Hematopoietic multipotent progenitor cell treated with erythropoietin and hydrocortisone succinate and interleukin-3 and kit ligand, for 17 days (in vitro differentiated cells): ENCODE measurements around the gene RAPGEF1.
"Not testable (repeated sequence)": the region's sequence is repeated elsewhere in the genome, so short reads cannot be mapped to it uniquely, and the experiment has no call there.

Experiments
- DNase-seq: peaks from one replicate; pipeline ENCODE4 v3.0.0-alpha.2; 2015; ENCODE audit warnings: low spot score

The RAPGEF1 gene

DNA sequence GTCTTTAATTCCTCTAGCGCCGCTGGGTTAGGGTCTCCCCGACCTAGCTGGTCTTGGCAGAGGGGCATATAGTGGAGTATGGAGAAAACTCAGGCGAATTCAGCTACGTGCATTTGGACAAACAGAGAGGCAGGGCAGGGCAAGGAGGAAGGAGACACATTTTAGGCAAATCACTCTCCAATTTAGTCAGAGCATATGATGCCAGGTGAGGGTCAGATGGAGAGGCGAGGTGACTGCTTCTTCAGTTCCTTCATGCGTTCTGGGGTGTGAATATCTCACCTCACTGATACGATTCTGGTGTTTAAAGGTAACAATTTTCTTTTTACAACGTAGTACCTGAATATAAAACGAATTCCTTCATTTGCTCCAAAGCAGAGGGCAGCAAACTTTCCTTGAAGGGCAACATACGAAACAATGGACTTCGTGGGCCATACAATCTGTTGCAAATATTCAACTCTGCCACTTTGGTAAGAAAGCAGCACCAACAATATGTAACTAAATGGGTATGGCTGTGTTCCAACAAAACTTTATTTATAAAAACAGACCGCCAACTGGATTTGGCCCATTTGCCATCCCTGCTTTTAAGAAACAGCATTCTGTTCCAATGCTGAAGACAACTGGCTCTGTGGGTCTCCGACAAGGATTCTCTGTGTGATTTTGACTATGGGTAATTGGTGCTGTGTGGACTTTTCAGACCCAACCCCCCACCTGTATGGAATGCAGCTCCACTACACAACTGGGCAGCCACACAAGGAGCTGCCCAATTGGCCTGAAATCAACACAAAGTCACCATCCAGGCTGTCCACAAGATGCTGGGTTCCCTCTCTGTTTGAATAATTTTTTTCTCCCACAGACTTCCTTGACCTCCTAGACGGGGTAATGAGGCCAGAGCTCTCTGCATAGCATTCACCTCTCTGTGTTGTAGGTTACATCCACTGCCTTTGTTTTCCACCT is 53.8 kb downstream of the RAPGEF1 start:
- DNase-seq: no peak

DNA sequence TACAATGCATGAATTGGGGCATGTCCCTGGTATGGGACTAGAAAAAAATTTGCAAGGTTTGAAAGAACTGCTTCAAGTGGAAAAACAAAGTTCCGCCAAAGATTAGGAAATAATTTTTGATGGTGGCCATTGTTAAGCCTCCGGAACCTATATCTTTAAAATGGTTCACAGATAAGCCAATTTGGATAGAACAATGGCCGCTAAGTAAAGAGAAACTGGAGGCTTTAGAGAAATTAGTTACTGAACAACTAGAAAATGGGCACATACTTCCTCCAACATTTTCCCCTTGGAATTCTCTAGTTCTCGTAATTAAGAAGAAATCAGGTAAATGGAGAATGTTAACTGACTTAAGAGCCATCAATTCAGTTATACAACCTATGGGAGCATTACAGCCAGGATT is 56.8 kb downstream of the RAPGEF1 start:
- DNase-seq: not testable (repeated sequence)

DNA sequence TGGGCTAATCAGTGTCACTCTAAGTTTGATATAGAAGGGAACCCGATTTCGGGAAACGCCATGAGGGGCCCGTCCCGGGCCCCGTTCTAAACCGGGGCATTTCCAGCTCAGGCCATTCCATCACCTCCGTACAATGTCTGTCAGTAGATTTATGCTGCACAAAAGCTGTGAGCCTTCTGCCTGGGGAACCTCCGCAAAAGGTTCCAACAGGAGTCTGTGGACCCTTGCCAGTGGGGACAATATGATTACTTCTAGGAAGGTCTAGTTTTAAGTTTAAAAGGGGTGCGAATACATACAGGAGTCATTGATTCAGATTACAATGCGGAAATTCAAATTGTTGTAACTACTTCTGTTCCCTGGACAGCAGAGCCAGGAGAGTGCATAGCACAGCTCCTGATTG is 57.6 kb downstream of the RAPGEF1 start:
- no peak for DNase-seq

DNA sequence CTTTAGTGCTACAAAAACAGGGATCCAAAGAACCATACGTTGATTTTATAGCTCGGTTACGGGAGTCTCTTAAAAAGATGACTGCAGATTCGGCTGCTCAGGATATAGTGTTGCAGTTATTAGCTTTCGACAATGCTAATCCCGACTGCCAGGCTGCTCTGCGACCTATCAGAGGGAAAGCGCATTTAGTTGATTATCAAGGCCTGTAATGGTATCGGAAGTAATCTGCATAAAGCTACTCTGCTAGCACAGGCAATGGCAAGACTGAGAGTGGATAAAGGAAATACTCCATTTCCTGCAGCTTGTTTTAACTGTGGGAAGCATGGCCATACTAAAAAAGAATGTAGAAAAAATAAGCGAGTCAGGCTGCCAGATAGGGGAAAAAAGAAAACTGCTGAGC is 58.0 kb downstream of the RAPGEF1 start:
- DNase-seq: not testable (repeated sequence)

DNA sequence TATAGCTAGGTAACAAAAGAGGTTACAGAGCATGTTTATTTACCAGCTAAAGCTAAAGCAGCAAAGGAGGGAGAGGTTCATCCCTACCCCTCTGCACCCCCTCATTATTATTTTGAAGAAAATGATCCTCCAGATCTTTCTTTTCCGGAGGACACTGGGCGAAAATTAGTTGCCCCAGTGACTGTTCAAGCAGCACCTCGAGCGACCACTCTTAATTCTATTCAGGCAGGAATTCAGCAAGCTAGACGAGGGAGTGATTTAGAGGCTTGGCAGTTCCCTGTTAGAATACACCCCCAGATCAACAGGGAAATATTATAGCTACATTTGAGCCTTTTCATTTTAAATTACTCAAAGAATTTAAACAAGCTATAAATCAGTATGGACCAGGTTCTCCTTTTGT is 58.8 kb downstream of the RAPGEF1 start:
- not testable (repeated sequence) for DNase-seq

DNA sequence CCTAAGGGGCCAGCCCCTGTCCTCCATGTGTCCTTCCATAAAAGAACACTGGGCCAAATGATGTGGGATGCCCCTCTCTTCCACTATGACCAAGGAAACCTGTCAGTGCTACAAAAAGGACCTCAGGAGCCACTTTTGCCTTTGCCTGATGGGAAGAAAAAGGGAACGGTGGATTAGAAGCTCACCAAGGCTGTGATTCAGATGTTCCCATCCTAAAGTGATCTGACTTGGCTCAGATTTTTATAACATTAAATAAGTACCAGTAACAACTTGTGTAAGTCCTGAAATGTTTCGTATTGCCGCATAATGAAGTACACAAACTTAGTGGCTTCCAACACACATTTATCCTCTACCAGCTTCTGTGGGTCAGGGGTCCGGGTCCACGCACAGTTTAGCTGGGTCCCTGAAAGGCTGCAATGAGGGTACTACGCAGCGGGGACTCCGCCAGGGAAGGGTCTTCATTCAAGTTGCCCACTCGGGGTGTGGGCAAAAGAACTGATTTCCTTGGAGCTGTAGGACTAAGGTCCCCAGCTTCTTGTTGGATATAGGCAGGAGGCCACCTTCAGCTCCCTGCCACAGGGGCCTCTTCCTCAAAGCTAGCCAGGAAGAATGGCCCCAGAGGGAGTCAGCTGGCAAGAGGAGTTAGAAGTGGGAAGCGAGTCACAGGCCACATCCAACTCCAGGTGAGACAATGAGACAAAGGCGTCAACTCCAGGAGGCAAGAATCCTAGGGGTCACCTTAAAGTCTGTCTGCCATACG is 60.4 kb downstream of the RAPGEF1 start:
- DNase-seq: no peak

DNA sequence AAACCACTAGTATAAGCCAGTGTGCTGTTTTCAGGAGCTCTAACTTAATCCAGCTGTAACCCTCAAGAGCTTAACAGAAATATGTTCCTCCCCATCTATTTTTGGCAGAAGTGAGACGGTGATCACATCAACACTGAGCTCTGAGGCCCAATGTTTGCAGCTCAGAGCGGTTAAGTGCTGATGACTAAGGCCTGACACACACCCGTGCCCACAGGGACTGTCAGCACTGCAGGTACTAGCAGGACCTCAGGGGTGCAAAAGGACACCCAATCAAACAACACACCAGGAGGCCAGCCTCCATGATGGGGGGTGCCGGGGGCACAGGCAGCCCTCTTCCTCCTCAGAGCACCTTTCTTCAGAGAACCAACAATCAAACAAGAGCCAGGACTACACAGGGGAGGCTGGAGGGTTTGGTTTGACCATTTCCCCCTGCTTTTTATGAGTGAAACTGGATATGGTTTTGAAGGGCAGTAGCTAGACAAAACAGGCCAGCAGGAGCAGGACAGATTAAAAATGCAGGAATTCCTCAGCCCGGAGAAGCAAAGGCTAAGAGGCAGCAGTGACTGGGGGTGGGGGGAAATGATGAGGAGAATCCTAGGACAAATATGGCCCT is 61.3 kb downstream of the RAPGEF1 start:
- DNase-seq: no peak

DNA sequence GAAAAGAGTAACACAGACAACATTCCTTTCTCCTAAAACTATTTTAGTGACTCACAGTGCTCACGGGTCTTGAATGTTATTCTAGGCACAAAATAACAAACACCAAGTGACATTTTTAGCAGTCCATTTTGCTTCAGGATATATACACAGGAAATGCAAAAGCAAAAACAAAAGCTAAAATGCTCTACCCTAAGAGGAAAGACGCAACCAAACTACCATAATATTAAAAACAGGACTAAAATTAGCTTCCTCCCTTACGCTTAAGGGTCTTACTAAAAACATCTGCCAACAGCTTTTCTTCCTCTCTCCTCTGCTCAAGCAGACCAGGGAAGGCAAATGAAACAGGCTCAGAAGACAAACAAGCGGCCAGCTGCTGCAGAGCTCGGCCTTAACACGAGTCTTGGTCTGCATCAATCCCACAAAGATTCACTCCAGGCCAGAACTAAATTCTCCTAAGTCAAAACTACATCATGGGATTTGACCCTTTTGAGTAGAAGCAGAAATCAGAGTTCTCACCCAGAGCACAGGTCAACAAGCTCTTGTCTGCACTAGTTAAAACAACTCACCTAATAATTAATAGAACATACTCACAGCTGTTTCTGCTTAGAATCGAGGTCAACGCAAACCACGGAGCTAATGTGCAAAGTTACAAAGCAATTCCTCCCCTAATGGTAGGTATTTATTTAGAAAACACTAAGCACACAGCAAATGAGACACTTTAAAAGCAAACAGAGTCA is 62.3 kb downstream of the RAPGEF1 start:
- no peak for DNase-seq

DNA sequence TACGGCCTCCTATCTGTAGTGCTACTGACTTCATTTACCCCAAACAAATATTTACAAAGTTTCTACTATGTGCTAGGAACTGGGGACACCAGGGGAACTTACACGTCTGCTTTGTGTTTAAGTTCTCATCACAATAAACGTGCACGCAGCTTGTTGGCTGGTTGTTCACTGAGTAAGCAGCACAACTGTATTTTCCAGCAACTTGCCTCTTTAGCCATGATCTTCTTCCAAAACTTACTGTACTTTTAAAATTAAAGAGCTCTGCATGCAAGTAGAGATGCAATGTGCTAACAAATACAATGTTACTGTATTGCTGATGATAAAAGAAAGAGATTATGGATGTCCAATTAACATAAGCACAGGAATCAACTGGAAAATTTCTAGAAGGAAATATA is 62.8 kb downstream of the RAPGEF1 start:
- no peak for DNase-seq

DNA sequence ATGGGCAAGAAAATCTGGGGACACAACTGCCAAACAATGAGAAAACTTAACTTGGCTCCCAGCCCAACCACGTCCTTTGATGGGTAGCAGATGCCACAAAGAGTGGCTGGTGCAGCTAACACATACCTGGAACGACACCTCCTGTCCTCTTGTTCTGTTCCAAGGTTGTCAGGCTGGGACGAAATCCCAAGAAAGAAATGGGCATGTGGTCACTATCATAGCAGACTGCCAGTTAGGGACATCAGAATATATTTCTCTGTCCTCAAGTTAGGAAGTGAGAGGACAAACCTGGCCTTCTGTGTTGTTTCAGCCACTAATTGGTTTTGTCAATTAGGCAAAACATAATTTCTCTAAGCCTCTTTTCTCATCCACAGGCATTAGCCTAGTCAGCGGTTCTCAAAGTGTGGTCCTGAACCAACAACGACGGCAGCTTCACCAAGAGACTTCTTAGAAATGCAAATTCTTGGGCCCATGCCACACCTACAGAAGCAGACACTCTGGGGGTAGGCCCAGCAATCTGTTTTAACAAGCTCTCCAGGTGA is 63.4 kb downstream of the RAPGEF1 start:
- DNase-seq: no peak

DNA sequence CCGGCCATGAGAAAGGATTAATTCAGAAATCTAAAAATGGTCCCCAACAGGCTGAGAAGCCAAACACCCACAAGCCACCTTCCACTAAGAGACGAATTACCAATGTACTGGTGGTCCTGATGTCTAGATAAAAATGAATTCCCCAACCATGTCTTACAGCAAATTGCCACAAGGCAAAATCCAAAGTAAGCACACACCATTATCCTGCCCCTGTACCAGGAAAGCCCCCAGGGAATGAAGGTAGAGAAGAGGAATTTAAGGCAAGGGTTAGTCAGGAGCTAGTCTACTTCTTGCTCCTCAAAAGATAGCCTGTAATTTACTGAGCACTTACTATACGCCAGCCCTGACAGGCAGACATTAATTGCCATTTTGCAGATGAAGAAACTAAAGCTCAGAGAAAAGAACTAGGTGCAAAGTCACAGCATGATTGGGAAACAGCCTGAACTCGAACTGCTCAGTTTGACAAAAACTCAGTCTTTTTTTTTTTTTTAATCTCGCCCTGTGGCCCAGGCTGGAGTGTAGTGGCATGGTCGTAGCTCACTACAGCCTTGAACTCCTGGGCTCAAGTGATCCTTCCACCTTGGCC is 64.3 kb downstream of the RAPGEF1 start:
- no peak for DNase-seq

DNA sequence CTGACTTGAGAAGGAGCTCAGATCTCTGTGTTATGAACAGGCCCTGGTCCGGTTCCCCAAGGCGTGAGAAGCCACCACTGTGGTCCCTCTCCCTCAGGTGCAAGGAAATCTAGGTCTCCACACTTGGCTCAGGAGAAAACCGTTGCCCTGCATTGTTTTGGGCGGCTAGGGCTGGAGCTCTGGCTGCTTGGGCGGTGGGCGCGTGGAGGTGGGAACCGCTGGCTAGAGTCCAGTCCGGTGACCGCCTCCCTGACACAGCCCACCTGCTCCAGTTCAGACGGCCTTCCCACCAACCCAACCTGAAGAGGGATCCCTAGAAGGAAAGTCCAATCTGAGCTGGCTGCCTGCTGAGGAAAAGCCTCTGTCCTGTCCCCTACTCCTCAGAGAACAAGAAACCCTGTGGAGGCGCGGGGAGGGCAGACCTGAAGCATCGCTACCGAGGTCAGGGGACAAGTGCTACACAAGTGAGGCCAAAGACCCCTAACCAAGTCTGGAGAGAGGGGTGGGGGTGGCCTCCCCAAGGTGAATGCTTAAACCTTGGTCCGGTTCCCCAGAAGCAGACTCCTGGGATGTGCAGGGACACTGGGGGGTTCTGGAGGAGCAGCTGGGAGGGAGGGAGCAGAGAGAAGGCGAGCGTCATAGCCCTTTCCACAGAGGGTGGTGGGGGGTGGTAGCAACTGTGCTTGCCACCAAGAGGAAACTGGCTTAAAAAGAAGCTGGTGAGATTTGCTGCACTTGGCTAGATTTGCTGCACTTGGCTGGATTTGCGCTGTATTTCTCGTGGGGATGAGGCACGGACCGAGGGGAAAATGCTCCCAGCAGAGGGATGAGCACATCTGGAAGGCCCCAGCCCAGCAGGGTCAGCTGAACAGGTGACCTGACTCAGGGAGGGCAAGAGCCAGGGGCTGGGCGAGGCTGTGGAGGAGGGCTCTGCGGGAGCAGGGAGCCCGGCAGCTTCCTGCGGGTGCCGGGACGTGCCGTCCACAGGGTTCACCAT is 65.2 kb downstream of the RAPGEF1 start:
- DNase-seq: no peak

DNA sequence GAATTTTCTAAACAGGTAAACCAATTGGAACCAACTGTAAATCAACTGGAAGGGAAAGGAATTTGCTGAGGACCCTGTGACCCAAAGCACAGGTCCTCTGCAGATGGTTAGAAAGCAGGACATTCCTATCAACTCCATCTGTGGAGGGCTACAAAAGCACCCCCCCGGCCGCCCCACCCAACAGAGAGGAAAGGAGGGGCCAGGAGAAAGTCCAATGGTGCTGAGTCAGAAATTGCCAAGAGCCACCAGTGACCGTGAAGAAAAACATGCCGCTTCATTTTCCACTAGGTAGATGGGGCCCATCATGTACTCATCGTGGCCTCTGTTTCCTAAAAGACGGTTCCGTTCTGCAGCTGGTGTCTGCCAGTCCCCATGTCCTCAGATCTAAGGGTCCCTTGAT is 66.3 kb downstream of the RAPGEF1 start:
- no peak for DNase-seq

DNA sequence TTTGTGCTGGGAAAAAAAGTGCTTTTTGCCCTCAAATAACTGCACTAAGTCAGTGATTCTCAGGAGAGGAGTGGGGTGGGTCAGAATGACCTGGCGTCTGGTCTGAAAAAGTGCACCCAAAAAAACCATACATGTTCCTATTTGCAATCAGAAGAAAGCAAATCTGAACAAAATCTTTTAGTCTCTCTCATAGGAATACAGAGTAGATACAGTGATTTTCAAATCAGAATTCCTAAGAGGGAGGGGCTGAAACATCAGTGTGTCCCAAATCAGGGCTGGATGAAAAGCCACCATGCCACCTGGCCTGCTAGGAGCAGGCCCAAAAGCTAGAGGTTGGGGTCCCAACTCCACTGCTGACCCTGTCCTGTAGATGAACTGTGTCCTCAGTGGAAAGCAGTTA is 66.8 kb downstream of the RAPGEF1 start:
- no peak for DNase-seq

DNA sequence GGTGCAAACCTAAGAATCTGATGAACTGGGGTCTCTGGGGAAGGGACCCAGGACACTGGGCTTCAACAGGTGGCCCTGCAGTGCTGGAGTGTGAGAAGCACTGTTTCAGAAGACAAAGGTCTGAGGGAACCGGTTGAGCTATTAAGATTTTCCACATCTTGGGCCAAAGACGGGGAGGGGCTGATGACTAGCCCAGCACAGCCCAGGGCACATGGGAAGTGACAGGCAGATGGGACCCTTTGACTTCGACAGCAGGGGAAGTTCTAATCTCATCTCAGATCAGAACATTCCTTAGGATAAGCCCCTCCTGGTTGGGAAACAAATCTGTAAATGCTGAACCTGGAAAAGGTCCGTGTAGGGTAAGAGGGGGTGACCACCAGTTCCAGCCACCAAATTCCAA is 67.4 kb downstream of the RAPGEF1 start:
- DNase-seq: no peak

DNA sequence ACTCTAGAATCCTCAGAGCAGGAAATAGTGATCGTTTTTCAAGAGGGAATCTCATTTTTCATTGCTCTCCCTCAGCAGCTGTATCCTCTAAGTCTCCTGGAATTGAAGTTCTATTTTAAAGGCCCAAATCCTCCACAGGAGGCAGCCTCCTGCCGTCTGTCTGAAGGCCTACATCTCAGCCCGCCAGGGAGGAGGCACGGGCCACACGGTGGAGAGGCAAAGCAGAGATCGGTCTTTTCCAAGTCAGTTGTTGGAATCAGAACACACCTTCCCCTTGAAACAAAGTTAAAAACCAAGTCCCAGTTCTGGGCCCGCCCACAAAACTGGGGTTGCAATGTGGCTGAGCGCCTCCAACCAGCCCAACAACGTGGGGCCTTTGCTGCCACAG is 68.7 kb downstream of the RAPGEF1 start:
- no peak for DNase-seq

DNA sequence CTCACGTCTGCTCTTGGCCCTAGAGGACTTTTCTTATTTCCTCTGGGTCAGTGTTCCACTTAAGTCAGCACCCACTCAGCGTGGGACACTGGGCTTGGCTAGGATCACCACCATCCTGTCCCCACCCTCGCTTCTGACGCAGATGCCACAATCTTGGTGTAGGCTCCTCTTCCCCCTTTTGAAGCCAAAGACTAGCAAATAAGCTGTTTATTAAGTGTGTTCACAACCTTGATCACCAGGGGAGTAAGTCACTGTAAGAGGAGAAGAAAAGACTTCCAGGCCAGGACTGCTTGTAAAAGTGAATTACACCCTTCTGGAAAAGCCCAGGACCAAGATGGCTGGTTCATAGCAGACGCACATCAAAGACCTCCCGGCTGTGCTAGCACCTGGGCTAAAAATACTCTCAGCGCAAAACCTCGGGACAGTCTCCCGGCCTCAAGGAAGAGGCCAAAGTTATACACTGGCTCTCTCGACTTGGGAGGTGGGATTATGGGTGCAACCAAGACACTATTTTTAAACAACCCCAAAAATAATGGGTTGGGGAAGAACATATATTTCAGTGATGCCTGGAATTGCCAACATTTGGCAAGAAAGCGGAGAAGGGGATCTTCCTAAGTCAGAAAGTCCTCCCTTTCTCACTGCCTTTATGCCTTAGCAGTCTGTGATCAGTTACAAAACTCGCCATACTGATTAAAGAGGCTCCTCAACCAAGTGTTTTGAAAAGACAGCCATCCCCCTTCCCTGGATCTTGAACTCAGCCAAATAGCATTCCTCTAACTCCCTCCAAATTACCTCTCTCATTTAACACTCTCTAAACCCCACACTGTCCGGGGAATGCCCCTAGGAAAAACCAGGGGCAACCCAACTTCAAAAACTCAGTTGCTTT is 69.4 kb downstream of the RAPGEF1 start:
- DNase-seq: no peak

DNA sequence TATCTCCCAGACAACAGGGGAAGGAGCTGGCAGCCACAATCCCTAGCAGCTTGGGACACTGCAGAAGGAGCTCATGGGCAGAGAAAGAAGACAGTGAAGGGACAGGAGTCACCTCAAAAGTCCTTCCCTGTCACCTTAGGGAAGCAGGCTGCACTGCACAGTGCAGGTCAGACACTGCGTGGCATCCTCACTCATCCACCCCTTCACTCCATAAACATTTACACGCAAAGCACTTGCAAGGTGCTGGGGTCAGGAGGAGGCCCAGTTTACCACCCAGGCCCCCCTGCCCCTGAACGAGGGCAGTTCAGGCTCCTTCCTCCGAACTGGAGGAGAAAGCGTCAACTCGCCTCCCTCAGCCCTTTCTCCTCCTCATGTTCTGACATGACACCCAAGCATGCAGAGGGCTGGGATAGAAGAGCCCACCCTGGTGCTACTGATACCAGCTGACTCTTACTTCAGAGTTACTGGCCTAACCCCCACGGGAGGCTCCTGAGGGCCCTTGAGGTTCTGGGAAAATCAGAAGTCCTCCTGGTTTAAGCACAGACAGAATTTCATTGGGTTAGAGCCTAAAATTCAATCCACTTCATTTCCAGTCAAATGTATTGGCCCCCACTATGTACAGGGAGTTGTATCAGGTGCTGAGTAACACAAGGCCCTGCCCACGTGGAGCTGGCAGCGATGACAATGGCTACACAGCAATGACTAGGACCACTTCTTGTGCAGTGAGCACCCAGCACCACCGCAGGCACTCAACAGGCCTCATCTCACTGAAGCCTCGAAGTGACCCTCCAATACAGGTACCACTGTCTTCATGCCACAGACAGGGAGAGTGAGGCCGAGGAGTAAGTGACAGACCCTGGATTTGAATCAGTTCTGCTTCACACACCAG is 70.4 kb downstream of the RAPGEF1 start:
- no peak for DNase-seq
